GM12878 (cell line): ENCODE results near the gene ARHGEF1.

Experiments used
- JUND ChIP-seq: IDR thresholded peaks from 2 replicates; pipeline ENCODE4 v1.6.1; 2012; ENCODE audit warnings: low read depth, mild to moderate bottlenecking, low read length, improper control_type of control experiment, moderate library complexity
- REST ChIP-seq: IDR thresholded peaks from 2 replicates; pipeline ENCODE4 v1.6.1; 2012; ENCODE audit warnings: mild to moderate bottlenecking, low read depth, low read length

- no peak for TF ChIP-seq JUND
- no peak for TF ChIP-seq REST
These were observed 29.6 kb upstream of the ARHGEF1 start for GRCh38 chr19:41853344-41853743.
